Fibroblast of villous mesenchyme (primary cell): ENCODE data around the gene FCGR3B. TPM values are rescaled to one million over a fixed set of nuclear protein-coding genes. Genes with fewer than 3 reads are reported as not detected.
"Not testable (repeated sequence)": the region's sequence is repeated elsewhere in the genome, so short reads cannot be mapped to it uniquely, and the experiment has no call there.

Experiments
- DNase-seq: peaks from one replicate; pipeline ENCODE4 v3.0.0-alpha.2; 2010; ENCODE audit warnings: low read depth
- H3K4me3 ChIP-seq: 2 replicates; pipeline ENCODE4 v1.5.1; 2011; ENCODE audit warnings: low read depth, mild to moderate bottlenecking, low read length
- total RNA-seq: library from RNA; depleted of rRNA; stranded (reverse); fragments of >200 nt; gene quantifications from 2 replicates; pipeline ENCODE4 v1.2.3, GENCODE V29; 2012

Gene FCGR3B
- total RNA-seq, 1 donor, result not detected

GRCh38 chr1:161622054-161622453 is 8.9 kb downstream of the FCGR3B start:
- DNase-seq, H3K4me3 ChIP-seq: not testable (repeated sequence)

- peak; percentile 73 for DNase-seq
These were observed 9.6 kb downstream of the FCGR3B start for GRCh38 chr1:161621181-161622000.

GRCh38 chr1:161620399-161620798 is 10.6 kb downstream of the FCGR3B start:
- not testable (repeated sequence) for H3K4me3 ChIP-seq, DNase-seq

More at GRCh38 chr1:161621181-161622000, 9.6 kb downstream of the FCGR3B start:
- peak overlapping the region; percentile 63 for H3K4me3 ChIP-seq

GRCh38 chr1:161618517-161618916 is 12.5 kb downstream of the FCGR3B start:
- not testable (repeated sequence) for DNase-seq, H3K4me3 ChIP-seq

- DNase-seq, H3K4me3 ChIP-seq: not testable (repeated sequence)
These were observed 14.6 kb downstream of the FCGR3B start for GRCh38 chr1:161616417-161616816.

- H3K4me3 ChIP-seq, result peak overlapping the region; percentile 62
- DNase-seq, result peak; percentile 14
These were observed 17.8 kb downstream of the FCGR3B start for GRCh38 chr1:161613142-161613514.

GRCh38 chr1:161612322-161613141 is 18.4 kb downstream of the FCGR3B start:
- DNase-seq, result peak; percentile 98
- peak overlapping the region; percentile 62 for H3K4me3 ChIP-seq

GRCh38 chr1:161611866-161612321 is 19.1 kb downstream of the FCGR3B start:
- peak overlapping the region; percentile 62 for H3K4me3 ChIP-seq
- DNase-seq, result peak; percentile 54

GRCh38 chr1:161610198-161610597 is 20.8 kb downstream of the FCGR3B start:
- H3K4me3 ChIP-seq, DNase-seq: not testable (repeated sequence)

GRCh38 chr1:161606541-161607336 is 24.2 kb downstream of the FCGR3B start:
- not testable (repeated sequence) for H3K4me3 ChIP-seq, DNase-seq

- DNase-seq, result peak; percentile 25
- peak overlapping the region; percentile 34 for H3K4me3 ChIP-seq
These were observed 25.0 kb downstream of the FCGR3B start for GRCh38 chr1:161605762-161606540.

GRCh38 chr1:161605024-161605423 is 26.0 kb downstream of the FCGR3B start:
- DNase-seq, H3K4me3 ChIP-seq: not testable (repeated sequence)

GRCh38 chr1:161597077-161597476 is 33.9 kb downstream of the FCGR3B start:
- DNase-seq, result peak; percentile 18
- H3K4me3 ChIP-seq, result not testable (repeated sequence)

GRCh38 chr1:161595583-161595982 is 35.4 kb downstream of the FCGR3B start:
- not testable (repeated sequence) for H3K4me3 ChIP-seq, DNase-seq

GRCh38 chr1:161595173-161595572 is 35.8 kb downstream of the FCGR3B start:
- not testable (repeated sequence) for DNase-seq, H3K4me3 ChIP-seq

- not testable (repeated sequence) for DNase-seq, H3K4me3 ChIP-seq
These were observed 36.5 kb downstream of the FCGR3B start for GRCh38 chr1:161594269-161594984.

- not testable (repeated sequence) for DNase-seq, H3K4me3 ChIP-seq
These were observed 37.8 kb downstream of the FCGR3B start for GRCh38 chr1:161593092-161593755.
